Type B pancreatic cell (in vitro differentiated cells): ENCODE results near the gene KMT2B. TPM values are rescaled to one million over a fixed set of nuclear protein-coding genes. Genes with fewer than 3 reads are reported as not detected.

Experiments used
- DNase-seq: peaks from one replicate; pipeline ENCODE4 v3.0.0; 2021; ENCODE audit warnings: mixed read lengths; ENCODE audit not compliant: unreplicated experiment; ENCODE audit errors: extremely low spot score
- H3K27ac Mint-ChIP-seq: 2 replicates; pipeline ENCODE4 v1.8.0; 2021; ENCODE audit warnings: mild to moderate bottlenecking, mixed read lengths
- H3K27me3 Mint-ChIP-seq: 2 replicates; pipeline ENCODE4 v1.8.0; 2021; ENCODE audit warnings: mixed read lengths
- H3K36me3 Mint-ChIP-seq: 2 replicates; pipeline ENCODE4 v1.8.0; 2021; ENCODE audit warnings: mixed read lengths
- H3K4me1 Mint-ChIP-seq: one replicate; pipeline ENCODE4 v1.8.0; 2021; ENCODE audit warnings: mixed read lengths; ENCODE audit not compliant: unreplicated experiment
- H3K4me3 Mint-ChIP-seq: 2 replicates; pipeline ENCODE4 v1.8.0; 2021; ENCODE audit warnings: mild to moderate bottlenecking, mixed read lengths
- H3K9me3 Mint-ChIP-seq: 2 replicates; pipeline ENCODE4 v1.8.0; 2021; ENCODE audit warnings: mixed read lengths
- CTCF ChIP-seq: fragments of 200-600 bp; sonication (generic); conservative IDR thresholded peaks from 2 replicates; pipeline ENCODE4 v1.5.0; 2021; ENCODE audit warnings: antibody characterized with exemption, mild to moderate bottlenecking
- long read RNA-seq: library from polyadenylated mRNA; unstranded; transcript quantifications from one replicate; pipeline ENCODE4 v2.0.0, GENCODE V29; 2020
- total RNA-seq: library from RNA; stranded (reverse); gene quantifications from 2 replicates; pipeline ENCODE4 v1.2.1, GENCODE V29; 2021; ENCODE audit warnings: low replicate concordance

Gene KMT2B
- 52.3 and 55.4 TPM in 2 replicates for total RNA-seq
- long read RNA-seq, partial matches to known transcripts, result 1 of 3 reads
- long read RNA-seq, other reads (novel, unspliced or antisense), result 2 of 3 reads

GRCh38 chr19:35717665-35718344 is at the start of gene KMT2B:
Gene KMT2B (plus strand): TSS chr19:35718003. CDS start chr19:35718019, 16 bp downstream.
- H3K4me1 Mint-ChIP-seq, result peaks cover 13% of the 10 kb centered on the region
- H3K4me3 Mint-ChIP-seq, result peak within 1 kb of the TSS; percentile 93
- DNase-seq, result peak; percentile 97
- no peak for TF ChIP-seq CTCF
- no peaks in the 10 kb centered on the region for H3K36me3 Mint-ChIP-seq
- H3K9me3 Mint-ChIP-seq, result no peaks in the 10 kb centered on the region
- H3K27ac Mint-ChIP-seq, result peak within 1 kb of the TSS; percentile 86
- H3K27me3 Mint-ChIP-seq, result no peaks in the 10 kb centered on the region

GRCh38 chr19:35669566-35669965 is 48.2 kb upstream of the KMT2B start:
- Mint-ChIP-seq H3K4me3 (no peak overlapping the region), H3K9me3 (no peaks in the 10 kb centered on the region), H3K36me3 (peaks cover 5% of the 10 kb centered on the region), H3K4me1 (peaks cover 4% of the 10 kb centered on the region), H3K27ac (no peak overlapping the region), H3K27me3 (peaks cover 38% of the 10 kb centered on the region)
- no peak for TF ChIP-seq CTCF
- DNase-seq, result no peak

GRCh38 chr19:35669974-35670373 is 47.8 kb upstream of the KMT2B start:
- Mint-ChIP-seq H3K36me3 (peaks cover 5% of the 10 kb centered on the region), H3K27me3 (peaks cover 38% of the 10 kb centered on the region), H3K27ac (no peak overlapping the region), H3K4me3 (no peak overlapping the region), H3K4me1 (peaks cover 4% of the 10 kb centered on the region), H3K9me3 (no peaks in the 10 kb centered on the region)
- no peak for TF ChIP-seq CTCF
- no peak for DNase-seq

- no peak overlapping the region for H3K27ac Mint-ChIP-seq
- DNase-seq, result no peak
- no peak for TF ChIP-seq CTCF
- no peak overlapping the region for H3K4me3 Mint-ChIP-seq
- H3K9me3 Mint-ChIP-seq, result no peaks in the 10 kb centered on the region
- H3K4me1 Mint-ChIP-seq, result peaks cover 4% of the 10 kb centered on the region
- H3K36me3 Mint-ChIP-seq, result peaks cover 5% of the 10 kb centered on the region
- peaks cover 39% of the 10 kb centered on the region for H3K27me3 Mint-ChIP-seq
These were observed 47.1 kb upstream of the KMT2B start for GRCh38 chr19:35670686-35671085.

GRCh38 chr19:35671818-35672217 is 46.0 kb upstream of the KMT2B start:
- Mint-ChIP-seq H3K27ac (peak overlapping the region; percentile 60), H3K4me3 (peak overlapping the region; percentile 55), H3K4me1 (peaks cover 4% of the 10 kb centered on the region), H3K9me3 (no peaks in the 10 kb centered on the region), H3K36me3 (peaks cover 5% of the 10 kb centered on the region), H3K27me3 (peaks cover 46% of the 10 kb centered on the region)
- no peak for DNase-seq
- TF ChIP-seq CTCF, result no peak
